Pancreas (tissue), 10 donors: ENCODE data around the gene SERBP1. TPM values are rescaled to one million over a fixed set of nuclear protein-coding genes. Genes with fewer than 3 reads are reported as not detected.

ENCODE experiments used
- ATAC-seq, 4 donors: fragments of 200-7000 bp; cut with Tn5 transposase; one replicate each; pipeline versions ENCODE4 v1.8.0 to v1.9.1; 2020; ENCODE audit warnings: mild to moderate bottlenecking in 4 of 4, moderate library complexity in 4 of 4
- DNase-seq, 6 donors: peaks; one replicate each; pipeline ENCODE4 v3.0.0-alpha.2; 2020
- FAIRE-seq: peaks from 2 replicates; lab custom pipeline; 2012; peaks lifted over from hg19 to GRCh38; lab: Jason Lieb, UNC
- H3K27ac ChIP-seq, 4 donors: fragments of 200-600 bp; sonication (generic); 1 replicate in 3 of 4; 2 replicates in 1 of 4; pipeline versions ENCODE4 v1.5.0 to v1.8.0; 2020
- H3K27me3 ChIP-seq, 4 donors: fragments of 200-600 bp; one replicate each; pipeline ENCODE4 v1.8.0; 2021
- H3K36me3 ChIP-seq, 3 donors: fragments of 200-600 bp; sonication (generic) in 1 of 3; one replicate each; pipeline versions ENCODE4 v1.5.0 to v1.8.0; 2020 to 2021
- H3K4me1 ChIP-seq, 3 donors: fragments of 200-600 bp; one replicate each; pipeline ENCODE4 v1.8.0; 2021
- H3K4me3 ChIP-seq, 4 donors: fragments of 200-600 bp; sonication (generic) in 2 of 4; one replicate each; pipeline versions ENCODE4 v1.5.0 to v1.8.0; 2020 to 2021
- H3K9me3 ChIP-seq, 4 donors: fragments of 200-600 bp; one replicate each; pipeline ENCODE4 v1.8.0; 2021
- CTCF ChIP-seq, 4 donors: fragments of 200-600 bp; sonication (generic) in 3 of 4; IDR thresholded peaks; one replicate each; pipeline versions ENCODE4 v1.5.0 to v1.8.0; 2021; ENCODE audit warnings: antibody characterized with exemption in 4 of 4
- whole genome bisulfite sequencing, 2 donors: extraction: QIAGEN DNeasy Blood & Tissue Kit; methylation state at CpG; one replicate each; pipeline ENCODE4 v1.1.7; 2013; 5-methylcytosine and 5-hydroxymethylcytosine counted together
- intact Hi-C, 3 donors: fragments of 100-400 bp; cut with DNase I; formaldehyde crosslinking; loops; one replicate each; pipeline versions ENCODE4 v1.11.1 to v1.14.2; 2022
- polyA plus RNA-seq, 2 donors: library from polyadenylated mRNA; stranded (reverse); fragments of 200-250 nt; gene quantifications; one replicate each; pipeline ENCODE4 v1.2.3, GENCODE V29; 2013
- total RNA-seq, 6 donors: library from RNA; stranded (reverse); fragmentation: NEBNext Ultra II Directional in 4 of 6; extraction: Animal tissue kit (Norgen Biotek cat#: 25700) in 4 of 6; gene quantifications; one replicate each; pipeline versions ENCODE4 v1.2.1 to v1.2.4, GENCODE V29; 2021 to 2023
- donor health status: healthy with polysubstance abuse.
- donor health status: DM: no; HTN: no; CAD: no; lungs with moderate emphysema.
- donor health status: DM: no; HTN: no; CAD: no.
- donor health status: control.
- donor health status: control.
- donor health status: Bipolar disorder and iron deficiency.
- donor health status: DM: yes; HTN: yes; CAD: no.
- donor health status: DM: no; HTN: no; CAD: no.
- donor health status: DM: no; HTN: no; CAD: no.
- donor health status: DM: yes; HTN: yes; CAD: no.

The SERBP1 gene
- total and polyA plus RNA-seq, 8 donors, result 38.8 to 138 (median 87.2) TPM

GRCh38 chr1:67472056-67472455, 41.9 kb upstream of the SERBP1 start:
- H3K27me3 ChIP-seq, result no peaks in the 10 kb centered on the region
- 39 to 40% methylated on average over 2 of the region's 2 CpGs for WGBS, 2 donors
- no peaks in the 10 kb centered on the region for H3K4me1 ChIP-seq
- no peak for FAIRE-seq
- no peak overlapping the region for H3K4me3 ChIP-seq
- ATAC-seq, result no peak
- TF ChIP-seq CTCF (IDR thresholded peaks at IDR 0.05), result no peak
- no peak overlapping the region for H3K27ac ChIP-seq
- DNase-seq, result no peak
- intact Hi-C loops, result no loop called here
- no peaks in the 10 kb centered on the region for H3K36me3 ChIP-seq
- H3K9me3 ChIP-seq, result no peaks in the 10 kb centered on the region

- no peak for TF ChIP-seq CTCF (IDR thresholded peaks at IDR 0.05)
- no peak overlapping the region for H3K4me3 ChIP-seq
- WGBS, 2 donors, result 59 to 77% methylated on average over 3 of the region's 3 CpGs
- no peak overlapping the region for H3K27ac ChIP-seq
- H3K9me3 ChIP-seq, result no peaks in the 10 kb centered on the region
- no peaks in the 10 kb centered on the region for H3K27me3 ChIP-seq
- ATAC-seq (no peak), DNase-seq (no peak), FAIRE-seq (no peak)
- H3K4me1 ChIP-seq, result no peaks in the 10 kb centered on the region
- intact Hi-C loops, result no loop called here
- H3K36me3 ChIP-seq, result no peaks in the 10 kb centered on the region
Observed at GRCh38 chr1:67469431-67469830, 39.2 kb upstream of the SERBP1 start.

- no peak for FAIRE-seq
- no peak overlapping the region for H3K27ac ChIP-seq
- H3K4me1 ChIP-seq, result no peaks in the 10 kb centered on the region
- no peaks in the 10 kb centered on the region for H3K9me3 ChIP-seq
- intact Hi-C loops, result no loop called here
- no peaks in the 10 kb centered on the region for H3K36me3 ChIP-seq
- no peak for TF ChIP-seq CTCF (IDR thresholded peaks at IDR 0.05)
- WGBS, 2 donors, result 72 to 77% methylated on average over 4 of the region's 4 CpGs
- H3K4me3 ChIP-seq, result no peak overlapping the region
- DNase-seq, result no peak
- ATAC-seq, result no peak
- no peaks in the 10 kb centered on the region for H3K27me3 ChIP-seq
Observed at GRCh38 chr1:67468066-67468718, 38.0 kb upstream of the SERBP1 start.

- Histone ChIP-seq H3K4me1 (no peaks in the 10 kb centered on the region), H3K9me3 (no peaks in the 10 kb centered on the region), H3K4me3 (no peak overlapping the region), H3K36me3 (no peaks in the 10 kb centered on the region), H3K27me3 (no peaks in the 10 kb centered on the region), H3K27ac (no peak overlapping the region)
- FAIRE-seq, result no peak
- DNase-seq, result no peak
- no peak for TF ChIP-seq CTCF (IDR thresholded peaks at IDR 0.05)
- intact Hi-C loops, result no loop called here
- WGBS, 2 donors, result 66 to 67% methylated on average over 4 of the region's 4 CpGs
- ATAC-seq, result no peak
Observed at GRCh38 chr1:67465375-67465774, 35.2 kb upstream of the SERBP1 start.

GRCh38 chr1:67464746-67465145, 34.5 kb upstream of the SERBP1 start:
- Histone ChIP-seq H3K36me3 (no peaks in the 10 kb centered on the region), H3K4me3 (no peak overlapping the region), H3K27me3 (no peaks in the 10 kb centered on the region), H3K9me3 (no peaks in the 10 kb centered on the region), H3K27ac (no peak overlapping the region), H3K4me1 (no peaks in the 10 kb centered on the region)
- no peak for FAIRE-seq
- WGBS, 2 donors, result 86 to 96% methylated on average over 5 of the region's 5 CpGs
- DNase-seq, result no peak
- ATAC-seq, result no peak
- no peak for TF ChIP-seq CTCF (IDR thresholded peaks at IDR 0.05)
- intact Hi-C loops, result no loop called here
